Mammary epithelial cell (primary cell): ENCODE measurements around the gene FLRT1.

ENCODE experiments used
- EZH2 ChIP-seq: IDR thresholded peaks from 2 replicates; pipeline ENCODE4 v1.6.1; 2012; ENCODE audit warnings: low read length, inconsistent platforms, borderline replicate concordance
- TF ChIP-seq, protein P1 (sequence below), 2 donors: IDR thresholded peaks in 1 of 2; conservative IDR thresholded peaks in 1 of 2; 2 replicates each; pipeline ENCODE4 v1.5.1; 2011 to 2012; ENCODE audit warnings: inconsistent platforms in 2 of 2, low read length in 2 of 2, mild to moderate bottlenecking in 2 of 2, control low read depth in 1 of 2, low read depth in 1 of 2; ENCODE audit not compliant: insufficient read depth in 1 of 2; ENCODE audit errors: extremely low read depth in 1 of 2

GRCh38 chr11:64045700-64046099 is 10.0 kb downstream of the FLRT1 start:
- TF ChIP-seq, protein P1, sequence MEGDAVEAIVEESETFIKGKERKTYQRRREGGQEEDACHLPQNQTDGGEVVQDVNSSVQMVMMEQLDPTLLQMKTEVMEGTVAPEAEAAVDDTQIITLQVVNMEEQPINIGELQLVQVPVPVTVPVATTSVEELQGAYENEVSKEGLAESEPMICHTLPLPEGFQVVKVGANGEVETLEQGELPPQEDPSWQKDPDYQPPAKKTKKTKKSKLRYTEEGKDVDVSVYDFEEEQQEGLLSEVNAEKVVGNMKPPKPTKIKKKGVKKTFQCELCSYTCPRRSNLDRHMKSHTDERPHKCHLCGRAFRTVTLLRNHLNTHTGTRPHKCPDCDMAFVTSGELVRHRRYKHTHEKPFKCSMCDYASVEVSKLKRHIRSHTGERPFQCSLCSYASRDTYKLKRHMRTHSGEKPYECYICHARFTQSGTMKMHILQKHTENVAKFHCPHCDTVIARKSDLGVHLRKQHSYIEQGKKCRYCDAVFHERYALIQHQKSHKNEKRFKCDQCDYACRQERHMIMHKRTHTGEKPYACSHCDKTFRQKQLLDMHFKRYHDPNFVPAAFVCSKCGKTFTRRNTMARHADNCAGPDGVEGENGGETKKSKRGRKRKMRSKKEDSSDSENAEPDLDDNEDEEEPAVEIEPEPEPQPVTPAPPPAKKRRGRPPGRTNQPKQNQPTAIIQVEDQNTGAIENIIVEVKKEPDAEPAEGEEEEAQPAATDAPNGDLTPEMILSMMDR (conservative IDR thresholded peaks at IDR 0.05 in 1 of 2, IDR thresholded peaks at IDR 0.05 in 1 of 2; ENCODE audit: extremely low read depth in 1 of 2, insufficient read depth in 1 of 2, low read depth in 1 of 2, low read length in 2 of 2), result no peak
- no peak for TF ChIP-seq EZH2
